K562 (cell line): ENCODE measurements around the gene RNF223. TPM values are rescaled to one million over a fixed set of nuclear protein-coding genes. Genes with fewer than 3 reads are reported as not detected.

Source experiments
- BCLAF1 ChIP-seq, 2 experiments: fragments of 450-650 bp in 1 of 2; IDR thresholded peaks; 2 replicates each; pipeline ENCODE4 v1.6.1; 2011 to 2017; ENCODE audit warnings: low read depth in 2 of 2, antibody characterized with exemption in 1 of 2, borderline replicate concordance in 1 of 2, low read length in 1 of 2, mild to moderate bottlenecking in 1 of 2, mixed read lengths in 1 of 2; ENCODE audit not compliant: control insufficient read depth in 1 of 2
- BDP1 ChIP-seq: IDR thresholded peaks from 3 replicates; pipeline ENCODE4 v1.6.1; 2011; ENCODE audit not compliant: insufficient read length, insufficient read depth
- CTBP1 ChIP-seq: fragments of 450-650 bp; IDR thresholded peaks from 2 replicates; pipeline ENCODE4 v1.6.1; 2016; ENCODE audit warnings: borderline replicate concordance
- RAD51 ChIP-seq: fragments of 450-650 bp; IDR thresholded peaks from 2 replicates; pipeline ENCODE4 v1.7.1; 2016; ENCODE audit warnings: low read depth, mild to moderate bottlenecking, borderline replicate concordance
- RB1 ChIP-seq: fragments of 450-650 bp; IDR thresholded peaks from 2 replicates; pipeline ENCODE4 v1.6.1; 2017; ENCODE audit warnings: low read depth, mild to moderate bottlenecking
- SRF ChIP-seq, 2 experiments: fragments of 250-450, 450-650 bp in 1 of 2; sonication (Bioruptor Pico) in 1 of 2; sonication (generic) in 1 of 2; formaldehyde crosslinking; IDR thresholded peaks; 2 replicates each; pipeline versions ENCODE4 v1.5.0 to v1.5.1; 2020 to 2022; ENCODE audit warnings: mild to moderate bottlenecking in 1 of 2, missing genetic modification reagents in 1 of 2
- ZBTB2 ChIP-seq: fragments of 450-650 bp; IDR thresholded peaks from 2 replicates; pipeline ENCODE4 v1.6.1; 2016; ENCODE audit warnings: antibody characterized with exemption
- ZBTB9 ChIP-seq: fragments of 450-650 bp; formaldehyde crosslinking; IDR thresholded peaks from 2 replicates; pipeline ENCODE4 v1.4.0; 2020; ENCODE audit warnings: mild to moderate bottlenecking, moderate library complexity
- ZFP36 ChIP-seq: fragments of 150-350 bp; IDR thresholded peaks from 2 replicates; pipeline ENCODE4 v1.6.1; 2018; ENCODE audit warnings: low read length, low read depth; ENCODE audit not compliant: partially characterized antibody
- ZNF431 ChIP-seq: sonication (generic); formaldehyde crosslinking; IDR thresholded peaks from 2 replicates; pipeline ENCODE4 v1.8.0; 2022; ENCODE audit warnings: mild to moderate bottlenecking, missing genetic modification reagents
- ZNF695 ChIP-seq: fragments of 450-650 bp; formaldehyde crosslinking; IDR thresholded peaks from 2 replicates; pipeline ENCODE4 v1.4.0; 2020; ENCODE audit warnings: mild to moderate bottlenecking, moderate library complexity
- ZNF76 ChIP-seq: fragments of 250-450 bp; sonication (Bioruptor Pico); IDR thresholded peaks from 2 replicates; pipeline ENCODE4 v1.4.0; 2020; ENCODE audit warnings: mild to moderate bottlenecking, moderate library complexity, borderline replicate concordance
- polyA plus RNA-seq, 8 experiments: library from polyadenylated mRNA; depleted of rRNA in 4 of 8; stranded (reverse) in 5 of 8; unstranded in 3 of 8; fragments of >200 nt; fragmentation: Nextera tagmentation in 2 of 8; fragmentation: Illumina TruSeq in 1 of 8; extraction: Ambion mirVana in 2 of 8; extraction: Trizol in 1 of 8; gene quantifications; 2 replicates each; pipeline versions ENCODE4 v1.2.1 to v1.2.3, GENCODE V29; 2011 to 2014; ENCODE audit warnings: inconsistent platforms in 1 of 8, missing spikeins in 1 of 8
- total RNA-seq, 7 experiments: library from RNA; depleted of rRNA in 6 of 7; stranded (reverse); fragments of >200 nt in 6 of 7; fragmentation: Illumina TruSeq in 2 of 7; extraction: Trizol in 2 of 7; gene quantifications; 2 replicates each; pipeline versions ENCODE4 v1.2.1 to v1.2.3, GENCODE V29; 2011 to 2021; ENCODE audit warnings: low replicate concordance in 1 of 7
- TF ChIP-seq, protein P1 (sequence below): sonication (generic); formaldehyde crosslinking; IDR thresholded peaks from 2 replicates; pipeline ENCODE4 v1.8.0; 2022; ENCODE audit warnings: mild to moderate bottlenecking, missing genetic modification reagents, borderline replicate concordance
- TF ChIP-seq, protein P2 (sequence below): fragments of 250-450 bp; sonication (Bioruptor Pico); IDR thresholded peaks from 2 replicates; pipeline ENCODE4 v1.9.0; 2021; ENCODE audit warnings: mild to moderate bottlenecking, inconsistent platforms

Gene RNF223
- total and polyA plus RNA-seq, 9 of the 15 experiments (the other 6 are each of a cell fraction or from before 2014, with no cell fraction given): 0.04 to 0.32 TPM; not detected in 7

GRCh38 chr1:1079408-1080121, 5.5 kb upstream of the RNF223 start (continued):
- TF ChIP-seq, protein P1, sequence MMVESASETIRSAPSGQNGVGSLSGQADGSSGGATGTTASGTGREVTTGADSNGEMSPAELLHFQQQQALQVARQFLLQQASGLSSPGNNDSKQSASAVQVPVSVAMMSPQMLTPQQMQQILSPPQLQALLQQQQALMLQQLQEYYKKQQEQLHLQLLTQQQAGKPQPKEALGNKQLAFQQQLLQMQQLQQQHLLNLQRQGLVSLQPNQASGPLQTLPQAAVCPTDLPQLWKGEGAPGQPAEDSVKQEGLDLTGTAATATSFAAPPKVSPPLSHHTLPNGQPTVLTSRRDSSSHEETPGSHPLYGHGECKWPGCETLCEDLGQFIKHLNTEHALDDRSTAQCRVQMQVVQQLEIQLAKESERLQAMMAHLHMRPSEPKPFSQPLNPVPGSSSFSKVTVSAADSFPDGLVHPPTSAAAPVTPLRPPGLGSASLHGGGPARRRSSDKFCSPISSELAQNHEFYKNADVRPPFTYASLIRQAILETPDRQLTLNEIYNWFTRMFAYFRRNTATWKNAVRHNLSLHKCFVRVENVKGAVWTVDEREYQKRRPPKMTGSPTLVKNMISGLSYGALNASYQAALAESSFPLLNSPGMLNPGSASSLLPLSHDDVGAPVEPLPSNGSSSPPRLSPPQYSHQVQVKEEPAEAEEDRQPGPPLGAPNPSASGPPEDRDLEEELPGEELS (CRISPR knock-in tag): peak; percentile 85; the same call in 1 of the 2 replicates
- TF ChIP-seq ZNF431 (CRISPR knock-in tag): 0 out of 2 replicates have a peak, but pooled peaks have one; percentile 38
- TF ChIP-seq BCLAF1 (IDR thresholded peaks at IDR 0.05; ENCODE audit: borderline replicate concordance in 1 of 2, control insufficient read depth in 1 of 2, low read depth in 2 of 2, low read length in 1 of 2): no peak
- peak; percentile 44 for TF ChIP-seq ZBTB2
- TF ChIP-seq, protein P2, sequence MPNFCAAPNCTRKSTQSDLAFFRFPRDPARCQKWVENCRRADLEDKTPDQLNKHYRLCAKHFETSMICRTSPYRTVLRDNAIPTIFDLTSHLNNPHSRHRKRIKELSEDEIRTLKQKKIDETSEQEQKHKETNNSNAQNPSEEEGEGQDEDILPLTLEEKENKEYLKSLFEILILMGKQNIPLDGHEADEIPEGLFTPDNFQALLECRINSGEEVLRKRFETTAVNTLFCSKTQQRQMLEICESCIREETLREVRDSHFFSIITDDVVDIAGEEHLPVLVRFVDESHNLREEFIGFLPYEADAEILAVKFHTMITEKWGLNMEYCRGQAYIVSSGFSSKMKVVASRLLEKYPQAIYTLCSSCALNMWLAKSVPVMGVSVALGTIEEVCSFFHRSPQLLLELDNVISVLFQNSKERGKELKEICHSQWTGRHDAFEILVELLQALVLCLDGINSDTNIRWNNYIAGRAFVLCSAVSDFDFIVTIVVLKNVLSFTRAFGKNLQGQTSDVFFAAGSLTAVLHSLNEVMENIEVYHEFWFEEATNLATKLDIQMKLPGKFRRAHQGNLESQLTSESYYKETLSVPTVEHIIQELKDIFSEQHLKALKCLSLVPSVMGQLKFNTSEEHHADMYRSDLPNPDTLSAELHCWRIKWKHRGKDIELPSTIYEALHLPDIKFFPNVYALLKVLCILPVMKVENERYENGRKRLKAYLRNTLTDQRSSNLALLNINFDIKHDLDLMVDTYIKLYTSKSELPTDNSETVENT (CRISPR knock-in tag): no peak
- no peak for TF ChIP-seq ZNF695 (CRISPR knock-in tag)
- no peak for TF ChIP-seq BDP1
- 0 out of 2 replicates have a peak, but pooled peaks have one; percentile 27 for TF ChIP-seq ZBTB9 (CRISPR knock-in tag)
- no peak for TF ChIP-seq SRF (CRISPR knock-in tag; IDR thresholded peaks at IDR 0.05)
- 0 out of 2 replicates have a peak, but pooled peaks have one; percentile 14 for TF ChIP-seq RAD51
- peak; percentile 79 for TF ChIP-seq ZFP36
- TF ChIP-seq RB1: peak; percentile 5; the same call in 1 of the 2 replicates
- peak; percentile 72 for TF ChIP-seq CTBP1
- TF ChIP-seq ZNF76 (CRISPR knock-in tag): no peak
